SK-N-SH (cell line): ENCODE measurements around the gene ANKMY1. TPM values are rescaled to one million over a fixed set of nuclear protein-coding genes. Genes with fewer than 3 reads are reported as not detected.
A peak's percentile ranks its signal among the peaks of the same experiment; 100 is the strongest.
"Not testable (repeated sequence)": the region's sequence is repeated elsewhere in the genome, so short reads cannot be mapped to it uniquely, and the experiment has no call there.

Experiments used
- CTCF ChIA-PET: fragments of 300-600, 350-600 bp; formaldehyde crosslinking; extraction: SDS; loops from one replicate; lab custom pipeline; 2021; lab: Yijun Ruan, JAX
- POLR2A ChIA-PET: fragments of 350-600 bp; sonication (Branson Sonifier 250); formaldehyde crosslinking; extraction: SDS; loops from one replicate; lab custom pipeline; 2020; ENCODE audit warnings: antibody characterized with exemption, inconsistent platforms; lab: Yijun Ruan, JAX
- DNase-seq: peaks from one replicate; pipeline ENCODE4 v3.0.0; 2012
- H2AFZ ChIP-seq: fragments of 200-600 bp; sonication (generic); 2 replicates; pipeline ENCODE4 v1.8.1; 2016; ENCODE audit warnings: antibody characterized with exemption, mild to moderate bottlenecking, low read depth
- H3F3A ChIP-seq: fragments of 200-600 bp; sonication (generic); replicated peaks from 2 replicates; pipeline ENCODE3; 2016; ENCODE audit warnings: antibody characterized with exemption, mild to moderate bottlenecking; ENCODE audit not compliant: insufficient read depth
- H3K27ac ChIP-seq, 2 experiments: fragments of 200-500 bp in 1 of 2; fragments of 200-600 bp in 1 of 2; sonication (Bioruptor generic) in 1 of 2; sonication (generic), shearing (Covaris generic) in 1 of 2; 2 replicates each; pipeline versions ENCODE4 v1.5.1 to v1.6.1; 2014 to 2016; ENCODE audit warnings: low read depth in 2 of 2, inconsistent platforms in 1 of 2, low read length in 1 of 2, mild to moderate bottlenecking in 1 of 2, mixed read lengths in 1 of 2
- H3K27me3 ChIP-seq: fragments of 200-600 bp; sonication (generic), shearing (Covaris generic); 2 replicates; pipeline ENCODE4 v1.6.1; 2016; ENCODE audit warnings: mixed run types; ENCODE audit not compliant: insufficient read depth
- H3K36me3 ChIP-seq, 2 experiments: fragments of 200-500 bp in 1 of 2; fragments of 200-600 bp in 1 of 2; sonication (Bioruptor generic) in 1 of 2; sonication (generic) in 1 of 2; replicated peaks in 1 of 2; 2 replicates each; pipeline versions ENCODE3 to v1.5.1; 2014 to 2016; ENCODE audit warnings: low read length in 1 of 2, mild to moderate bottlenecking in 1 of 2; ENCODE audit not compliant: insufficient read depth in 2 of 2, control insufficient read depth in 1 of 2
- H3K4me1 ChIP-seq, 2 experiments: fragments of 200-500 bp in 1 of 2; fragments of 200-600 bp in 1 of 2; sonication (Bioruptor generic) in 1 of 2; sonication (generic), shearing (Covaris generic) in 1 of 2; 2 replicates each; pipeline versions ENCODE4 v1.5.1 to v1.6.1; 2014 to 2016; ENCODE audit warnings: low read depth in 1 of 2, low read length in 1 of 2, mixed run types in 1 of 2; ENCODE audit not compliant: insufficient read depth in 2 of 2, control insufficient read depth in 1 of 2
- H3K4me2 ChIP-seq: fragments of 200-600 bp; sonication (generic), shearing (Covaris generic); 2 replicates; pipeline ENCODE4 v1.6.1; 2017; ENCODE audit warnings: mixed run types
- H3K4me3 ChIP-seq, 2 experiments: fragments of 200-500 bp in 1 of 2; fragments of 200-600 bp in 1 of 2; sonication (Bioruptor generic) in 1 of 2; sonication (generic), shearing (Covaris generic) in 1 of 2; 2 replicates each; pipeline versions ENCODE4 v1.5.1 to v1.8.1; 2014 to 2016; ENCODE audit warnings: low read depth in 2 of 2, inconsistent platforms in 1 of 2, low read length in 1 of 2, mild to moderate bottlenecking in 1 of 2, mixed read lengths in 1 of 2, moderate library complexity in 1 of 2
- H3K79me2 ChIP-seq: fragments of 200-600 bp; sonication (generic); 2 replicates; pipeline ENCODE4 v1.8.1; 2017; ENCODE audit warnings: mild to moderate bottlenecking; ENCODE audit not compliant: insufficient read depth
- H3K9ac ChIP-seq: fragments of 200-600 bp; sonication (generic); 2 replicates; pipeline ENCODE4 v1.6.1; 2017; ENCODE audit warnings: mixed run types
- H3K9me2 ChIP-seq: fragments of 200-600 bp; sonication (generic); 2 replicates; pipeline ENCODE4 v1.6.1; 2017; ENCODE audit warnings: mixed run types
- H3K9me3 ChIP-seq: fragments of 200-600 bp; sonication (generic); 2 replicates; pipeline ENCODE4 v1.6.1; 2017; ENCODE audit warnings: mixed run types, mild to moderate bottlenecking, moderate library complexity
- H4K20me1 ChIP-seq: fragments of 200-600 bp; sonication (generic); 2 replicates; pipeline ENCODE4 v1.6.1; 2017; ENCODE audit warnings: mild to moderate bottlenecking, mixed run types; ENCODE audit not compliant: insufficient read depth
- MEF2A ChIP-seq: IDR thresholded peaks from 2 replicates; pipeline ENCODE4 v1.4.0; 2012; ENCODE audit warnings: low read depth, borderline replicate concordance
- WGBS: methylation state at CpG from one replicate; pipeline ENCODE4 v1.1.6; 2017; ENCODE audit warnings: low lambda C conversion rate; 5-methylcytosine and 5-hydroxymethylcytosine counted together
- polyA plus RNA-seq, 3 experiments: library from polyadenylated mRNA; depleted of rRNA; stranded (reverse); fragments of >200 nt; gene quantifications; 2 replicates each; pipeline ENCODE4 v1.2.3, GENCODE V29; 2012
- TF ChIP-seq, protein P1 (sequence below): fragments of 200-600 bp; sonication (generic); IDR thresholded peaks from 2 replicates; pipeline ENCODE4 v1.6.1; 2017; ENCODE audit warnings: antibody characterized with exemption, mild to moderate bottlenecking, moderate library complexity

ANKMY1 gene
- polyA plus RNA-seq, 1 of the 3 experiments (the other 2 are of a cell fraction) = 12.1 TPM

DNA sequence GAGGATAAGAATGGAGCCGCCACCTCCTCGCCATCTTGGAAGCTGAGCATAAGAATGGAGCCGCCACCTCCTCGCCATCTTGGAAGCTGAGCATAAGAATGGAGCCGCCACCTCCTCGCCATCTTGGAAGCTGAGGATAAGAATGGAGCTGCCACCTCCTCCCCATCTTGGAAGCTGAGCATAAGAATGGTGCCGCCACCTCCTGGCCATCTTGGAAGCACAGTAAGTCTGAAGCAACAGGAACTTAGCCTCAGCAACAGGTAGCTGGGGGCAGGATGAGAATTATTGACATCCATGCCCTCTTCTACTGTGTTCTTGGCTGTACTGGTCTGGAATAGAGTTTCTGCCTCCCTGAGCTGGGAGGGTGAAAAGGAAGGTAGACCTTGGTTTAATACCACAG lies 60.7 kb downstream of the ANKMY1 start:
- H3K4me2 ChIP-seq, H3K4me3 ChIP-seq, H3K79me2 ChIP-seq, H3K9ac ChIP-seq, H3K27me3 ChIP-seq, H3K4me1 ChIP-seq, H4K20me1 ChIP-seq, H3K9me3 ChIP-seq, H3K27ac ChIP-seq, H3F3A ChIP-seq, H2AFZ ChIP-seq, H3K9me2 ChIP-seq, POLR2A ChIA-PET: not testable (repeated sequence)
- TF ChIP-seq, protein P1, sequence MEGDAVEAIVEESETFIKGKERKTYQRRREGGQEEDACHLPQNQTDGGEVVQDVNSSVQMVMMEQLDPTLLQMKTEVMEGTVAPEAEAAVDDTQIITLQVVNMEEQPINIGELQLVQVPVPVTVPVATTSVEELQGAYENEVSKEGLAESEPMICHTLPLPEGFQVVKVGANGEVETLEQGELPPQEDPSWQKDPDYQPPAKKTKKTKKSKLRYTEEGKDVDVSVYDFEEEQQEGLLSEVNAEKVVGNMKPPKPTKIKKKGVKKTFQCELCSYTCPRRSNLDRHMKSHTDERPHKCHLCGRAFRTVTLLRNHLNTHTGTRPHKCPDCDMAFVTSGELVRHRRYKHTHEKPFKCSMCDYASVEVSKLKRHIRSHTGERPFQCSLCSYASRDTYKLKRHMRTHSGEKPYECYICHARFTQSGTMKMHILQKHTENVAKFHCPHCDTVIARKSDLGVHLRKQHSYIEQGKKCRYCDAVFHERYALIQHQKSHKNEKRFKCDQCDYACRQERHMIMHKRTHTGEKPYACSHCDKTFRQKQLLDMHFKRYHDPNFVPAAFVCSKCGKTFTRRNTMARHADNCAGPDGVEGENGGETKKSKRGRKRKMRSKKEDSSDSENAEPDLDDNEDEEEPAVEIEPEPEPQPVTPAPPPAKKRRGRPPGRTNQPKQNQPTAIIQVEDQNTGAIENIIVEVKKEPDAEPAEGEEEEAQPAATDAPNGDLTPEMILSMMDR = peak; percentile 22; the same call in 1 of the 2 replicates
- peak; percentile 16 for DNase-seq
- 98% methylated on average over 7 of the region's 7 CpGs for WGBS
- H3K36me3 ChIP-seq = peaks cover 0 to 13% of the 10 kb centered on the region in 2 experiments
- CTCF ChIA-PET = interaction anchor here (0.7 to 1.8 kb wide), 6 partner anchors 9 to 285 kb away, joined by 3 to 9 read pairs (median 4); no protein-coding TSS in a partner anchor

GRCh38 chr2:240494942-240495341 lies 62.8 kb downstream of the ANKMY1 start:
- H3K4me3 ChIP-seq, H3K4me2 ChIP-seq, H3K36me3 ChIP-seq, H3K9ac ChIP-seq, H3K9me2 ChIP-seq, H3F3A ChIP-seq, DNase-seq, H3K79me2 ChIP-seq, H2AFZ ChIP-seq, POLR2A ChIA-PET, H3K27me3 ChIP-seq, H4K20me1 ChIP-seq, H3K27ac ChIP-seq, H3K4me1 ChIP-seq: not testable (repeated sequence)
- H3K9me3 ChIP-seq = peaks cover 16% of the 10 kb centered on the region; the same call in 1 of the 2 replicates
- CTCF ChIA-PET = interaction anchor here (0.8 kb wide), 1 partner anchor 19 kb away, joined by 4 read pairs; no protein-coding TSS in a partner anchor
- WGBS = 80% methylated on average over 11 of the region's 11 CpGs

DNA sequence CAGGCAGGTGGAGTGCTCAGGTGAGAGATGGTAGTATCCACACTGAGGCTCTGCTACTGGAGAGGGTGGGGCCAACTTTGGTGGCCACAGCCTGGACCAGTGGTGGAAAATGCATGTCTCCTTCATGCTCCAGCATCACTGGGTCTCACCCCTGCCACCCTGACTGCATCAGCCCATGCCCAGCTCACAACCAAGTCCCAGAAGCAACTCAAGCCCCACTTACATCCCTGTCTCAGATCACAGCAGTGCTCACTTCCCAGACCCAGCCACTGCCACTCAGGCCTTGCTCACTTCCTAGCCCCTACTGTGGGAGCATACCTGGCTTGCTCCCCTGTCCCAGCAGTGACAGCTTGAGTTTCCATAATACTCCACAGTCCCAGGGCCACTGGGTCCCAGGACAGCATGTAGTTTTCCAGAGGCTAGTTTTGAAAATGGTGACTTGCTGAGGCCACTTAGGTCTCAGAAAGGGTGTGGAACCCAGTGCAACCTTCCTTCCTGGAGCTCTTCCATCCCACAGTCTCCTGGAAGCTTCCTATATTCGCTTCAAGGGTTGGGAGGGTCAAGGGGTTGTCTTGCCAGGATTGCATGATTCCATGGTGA lies 63.5 kb downstream of the ANKMY1 start:
- Histone ChIP-seq H3K27ac (no peak overlapping the region), H3K9me3 (peaks cover 16% of the 10 kb centered on the region; the same call in 1 of the 2 replicates), H3K4me2 (no peak overlapping the region), H3K36me3 (peaks cover 0 to 5% of the 10 kb centered on the region in 2 experiments), H3K27me3 (no peaks in the 10 kb centered on the region), H3F3A (peaks cover 3% of the 10 kb centered on the region), H2AFZ (no peak overlapping the region), H3K9me2 (no peaks in the 10 kb centered on the region), H3K9ac (no peak overlapping the region), H4K20me1 (no peaks in the 10 kb centered on the region), H3K4me1 (no peaks in the 10 kb centered on the region), H3K4me3 (no peak overlapping the region), H3K79me2 (no peaks in the 10 kb centered on the region)
- DNase-seq = peak; percentile 1
- no peak for TF ChIP-seq MEF2A
- CTCF ChIA-PET = interaction anchor here (0.8 to 1.0 kb wide), 2 partner anchors 13 to 20 kb away, joined by 4 read pairs; no protein-coding TSS in a partner anchor
- POLR2A ChIA-PET = no interaction called here
- 60% methylated on average over 1 of the region's 1 CpG for WGBS
